GM12878 (cell line): ENCODE measurements around the gene CELA3B.
"Not testable (repeated sequence)": the region's sequence is repeated elsewhere in the genome, so short reads cannot be mapped to it uniquely, and the experiment has no call there.

Source experiments
- EP300 ChIP-seq, 2 experiments: fragments of 150-350 bp in 1 of 2; IDR thresholded peaks; 2 replicates each; pipeline ENCODE4 v1.6.1; 2011 to 2012; ENCODE audit warnings: low read depth in 2 of 2, low read length in 2 of 2, borderline replicate concordance in 1 of 2, improper control_type of control experiment in 1 of 2, inconsistent platforms in 1 of 2; ENCODE audit not compliant: control insufficient read depth in 1 of 2
- EZH2 ChIP-seq: IDR thresholded peaks from 2 replicates; pipeline ENCODE4 v1.6.1; 2012; ENCODE audit warnings: low read depth, mild to moderate bottlenecking, control low read depth, inconsistent platforms, low read length, borderline replicate concordance; ENCODE audit not compliant: control insufficient read depth
- MYC ChIP-seq: IDR thresholded peaks from 2 replicates; pipeline ENCODE4 v1.6.1; 2011; ENCODE audit warnings: mild to moderate bottlenecking, low read length, moderate library complexity, inconsistent platforms; ENCODE audit not compliant: insufficient read depth, insufficient replicate concordance, insufficient read length, severe bottlenecking
- NRF1 ChIP-seq: conservative IDR thresholded peaks from 2 replicates; pipeline ENCODE4 v1.6.1; 2011; ENCODE audit warnings: mild to moderate bottlenecking, low read depth, low read length, improper control_type of control experiment
- POLR2A ChIP-seq: IDR thresholded peaks from 2 replicates; pipeline ENCODE4 v1.6.1; 2011; ENCODE audit warnings: low read depth, mild to moderate bottlenecking, low read length
- POLR2AphosphoS2 ChIP-seq: IDR thresholded peaks from 2 replicates; pipeline ENCODE4 v1.6.1; 2011; ENCODE audit warnings: low read depth, mild to moderate bottlenecking, low read length, improper control_type of control experiment, moderate library complexity
- ZNF274 ChIP-seq: IDR thresholded peaks from one replicate; pipeline ENCODE4 v1.8.0; 2011; ENCODE audit not compliant: insufficient read length, insufficient read depth
- TF ChIP-seq, protein P1 (sequence below), 3 experiments: IDR thresholded peaks in 2 of 3; conservative IDR thresholded peaks in 1 of 3; 2 replicates each; pipeline ENCODE4 v1.5.1; 2011; ENCODE audit warnings: low read depth in 3 of 3, low read length in 3 of 3, mild to moderate bottlenecking in 3 of 3, control low read depth in 2 of 3, moderate library complexity in 2 of 3, inconsistent platforms in 1 of 3, mixed read lengths in 1 of 3; ENCODE audit not compliant: control insufficient read depth in 2 of 3, insufficient read depth in 1 of 3; ENCODE audit errors: extremely low read depth in 1 of 3
- TF ChIP-seq, protein P2 (sequence below): IDR thresholded peaks from 2 replicates; pipeline ENCODE4 v1.6.1; 2012; ENCODE audit warnings: mild to moderate bottlenecking, low read depth, low read length
- TF ChIP-seq, protein P3 (sequence below): IDR thresholded peaks from 2 replicates; pipeline ENCODE4 v1.6.1; 2011; ENCODE audit warnings: borderline replicate concordance, low read depth, mild to moderate bottlenecking, moderate library complexity, low read length; ENCODE audit not compliant: insufficient read depth, poor library complexity, severe bottlenecking

DNA sequence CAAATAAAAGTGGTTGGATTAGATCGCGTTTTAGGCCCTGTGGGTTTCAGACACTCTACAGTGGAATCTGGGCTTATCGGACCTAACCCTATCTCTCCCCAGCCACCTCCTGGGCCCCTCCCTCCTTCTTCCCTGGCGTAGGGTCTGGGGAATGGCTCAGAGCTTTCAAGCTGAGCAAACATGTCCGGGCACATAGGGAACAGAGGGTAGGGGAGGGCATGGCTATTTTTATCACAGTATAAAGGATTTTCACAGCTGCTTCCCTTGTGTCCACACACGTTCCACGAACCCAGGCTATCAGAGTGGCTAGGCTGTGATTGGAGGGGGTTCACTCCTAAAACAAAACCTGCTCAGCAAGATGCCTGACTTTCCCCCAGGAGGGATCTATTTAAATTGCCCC lies 22.8 kb downstream of the CELA3B start:
- TF ChIP-seq EZH2; MYC; NRF1; EP300 (IDR thresholded peaks at IDR 0.05; ENCODE audit: borderline replicate concordance in 1 of 2, control insufficient read depth in 1 of 2, low read depth in 2 of 2, low read length in 2 of 2); ZNF274; POLR2A; POLR2AphosphoS2: not testable (repeated sequence)
- TF ChIP-seq, protein P1, sequence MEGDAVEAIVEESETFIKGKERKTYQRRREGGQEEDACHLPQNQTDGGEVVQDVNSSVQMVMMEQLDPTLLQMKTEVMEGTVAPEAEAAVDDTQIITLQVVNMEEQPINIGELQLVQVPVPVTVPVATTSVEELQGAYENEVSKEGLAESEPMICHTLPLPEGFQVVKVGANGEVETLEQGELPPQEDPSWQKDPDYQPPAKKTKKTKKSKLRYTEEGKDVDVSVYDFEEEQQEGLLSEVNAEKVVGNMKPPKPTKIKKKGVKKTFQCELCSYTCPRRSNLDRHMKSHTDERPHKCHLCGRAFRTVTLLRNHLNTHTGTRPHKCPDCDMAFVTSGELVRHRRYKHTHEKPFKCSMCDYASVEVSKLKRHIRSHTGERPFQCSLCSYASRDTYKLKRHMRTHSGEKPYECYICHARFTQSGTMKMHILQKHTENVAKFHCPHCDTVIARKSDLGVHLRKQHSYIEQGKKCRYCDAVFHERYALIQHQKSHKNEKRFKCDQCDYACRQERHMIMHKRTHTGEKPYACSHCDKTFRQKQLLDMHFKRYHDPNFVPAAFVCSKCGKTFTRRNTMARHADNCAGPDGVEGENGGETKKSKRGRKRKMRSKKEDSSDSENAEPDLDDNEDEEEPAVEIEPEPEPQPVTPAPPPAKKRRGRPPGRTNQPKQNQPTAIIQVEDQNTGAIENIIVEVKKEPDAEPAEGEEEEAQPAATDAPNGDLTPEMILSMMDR (IDR thresholded peaks at IDR 0.05 in 2 of 3, conservative IDR thresholded peaks at IDR 0.05 in 1 of 3; ENCODE audit: control insufficient read depth in 2 of 3, extremely low read depth in 1 of 3, insufficient read depth in 1 of 3, low read depth in 3 of 3, low read length in 3 of 3): not testable (repeated sequence)
- TF ChIP-seq, protein P2, sequence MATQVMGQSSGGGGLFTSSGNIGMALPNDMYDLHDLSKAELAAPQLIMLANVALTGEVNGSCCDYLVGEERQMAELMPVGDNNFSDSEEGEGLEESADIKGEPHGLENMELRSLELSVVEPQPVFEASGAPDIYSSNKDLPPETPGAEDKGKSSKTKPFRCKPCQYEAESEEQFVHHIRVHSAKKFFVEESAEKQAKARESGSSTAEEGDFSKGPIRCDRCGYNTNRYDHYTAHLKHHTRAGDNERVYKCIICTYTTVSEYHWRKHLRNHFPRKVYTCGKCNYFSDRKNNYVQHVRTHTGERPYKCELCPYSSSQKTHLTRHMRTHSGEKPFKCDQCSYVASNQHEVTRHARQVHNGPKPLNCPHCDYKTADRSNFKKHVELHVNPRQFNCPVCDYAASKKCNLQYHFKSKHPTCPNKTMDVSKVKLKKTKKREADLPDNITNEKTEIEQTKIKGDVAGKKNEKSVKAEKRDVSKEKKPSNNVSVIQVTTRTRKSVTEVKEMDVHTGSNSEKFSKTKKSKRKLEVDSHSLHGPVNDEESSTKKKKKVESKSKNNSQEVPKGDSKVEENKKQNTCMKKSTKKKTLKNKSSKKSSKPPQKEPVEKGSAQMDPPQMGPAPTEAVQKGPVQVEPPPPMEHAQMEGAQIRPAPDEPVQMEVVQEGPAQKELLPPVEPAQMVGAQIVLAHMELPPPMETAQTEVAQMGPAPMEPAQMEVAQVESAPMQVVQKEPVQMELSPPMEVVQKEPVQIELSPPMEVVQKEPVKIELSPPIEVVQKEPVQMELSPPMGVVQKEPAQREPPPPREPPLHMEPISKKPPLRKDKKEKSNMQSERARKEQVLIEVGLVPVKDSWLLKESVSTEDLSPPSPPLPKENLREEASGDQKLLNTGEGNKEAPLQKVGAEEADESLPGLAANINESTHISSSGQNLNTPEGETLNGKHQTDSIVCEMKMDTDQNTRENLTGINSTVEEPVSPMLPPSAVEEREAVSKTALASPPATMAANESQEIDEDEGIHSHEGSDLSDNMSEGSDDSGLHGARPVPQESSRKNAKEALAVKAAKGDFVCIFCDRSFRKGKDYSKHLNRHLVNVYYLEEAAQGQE: not testable (repeated sequence)
- TF ChIP-seq, protein P3, sequence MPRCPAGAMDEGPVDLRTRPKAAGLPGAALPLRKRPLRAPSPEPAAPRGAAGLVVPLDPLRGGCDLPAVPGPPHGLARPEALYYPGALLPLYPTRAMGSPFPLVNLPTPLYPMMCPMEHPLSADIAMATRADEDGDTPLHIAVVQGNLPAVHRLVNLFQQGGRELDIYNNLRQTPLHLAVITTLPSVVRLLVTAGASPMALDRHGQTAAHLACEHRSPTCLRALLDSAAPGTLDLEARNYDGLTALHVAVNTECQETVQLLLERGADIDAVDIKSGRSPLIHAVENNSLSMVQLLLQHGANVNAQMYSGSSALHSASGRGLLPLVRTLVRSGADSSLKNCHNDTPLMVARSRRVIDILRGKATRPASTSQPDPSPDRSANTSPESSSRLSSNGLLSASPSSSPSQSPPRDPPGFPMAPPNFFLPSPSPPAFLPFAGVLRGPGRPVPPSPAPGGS: not testable (repeated sequence)
